ENCODE results near the gene SPATA6L. TPM values are rescaled to one million over a fixed set of nuclear protein-coding genes. Genes with fewer than 3 reads are reported as not detected.

The SPATA6L gene
- total and polyA plus RNA-seq, 9 of the 15 experiments (the other 6 are each of a cell fraction or from before 2014, with no cell fraction given) = 0.03 to 1.00 (median 0.08) TPM; not detected in 4

- TF ChIP-seq ZNF407 (IDR thresholded peaks at IDR 0.05; ENCODE audit: low read depth) (no peak), ZFP91 (CRISPR knock-in tag; IDR thresholded peaks at IDR 0.05) (no peak), ILF3 (IDR thresholded peaks at IDR 0.05; ENCODE audit: borderline replicate concordance) (no peak), SNIP1 (IDR thresholded peaks at IDR 0.05; ENCODE audit: low read depth) (no peak), HMG20A (CRISPR knock-in tag; conservative IDR thresholded peaks at IDR 0.05) (no peak), DDX20 (tag; IDR thresholded peaks at IDR 0.05; ENCODE audit: low read depth) (no peak), BCOR (IDR thresholded peaks at IDR 0.05) (no peak), ZNF696 (CRISPR knock-in tag; conservative IDR thresholded peaks at IDR 0.05) (no peak), RBM22 (IDR thresholded peaks at IDR 0.05; ENCODE audit: low read depth, low read length, poor library complexity, severe bottlenecking) (no peak)
- TF ChIP-seq, protein P1, sequence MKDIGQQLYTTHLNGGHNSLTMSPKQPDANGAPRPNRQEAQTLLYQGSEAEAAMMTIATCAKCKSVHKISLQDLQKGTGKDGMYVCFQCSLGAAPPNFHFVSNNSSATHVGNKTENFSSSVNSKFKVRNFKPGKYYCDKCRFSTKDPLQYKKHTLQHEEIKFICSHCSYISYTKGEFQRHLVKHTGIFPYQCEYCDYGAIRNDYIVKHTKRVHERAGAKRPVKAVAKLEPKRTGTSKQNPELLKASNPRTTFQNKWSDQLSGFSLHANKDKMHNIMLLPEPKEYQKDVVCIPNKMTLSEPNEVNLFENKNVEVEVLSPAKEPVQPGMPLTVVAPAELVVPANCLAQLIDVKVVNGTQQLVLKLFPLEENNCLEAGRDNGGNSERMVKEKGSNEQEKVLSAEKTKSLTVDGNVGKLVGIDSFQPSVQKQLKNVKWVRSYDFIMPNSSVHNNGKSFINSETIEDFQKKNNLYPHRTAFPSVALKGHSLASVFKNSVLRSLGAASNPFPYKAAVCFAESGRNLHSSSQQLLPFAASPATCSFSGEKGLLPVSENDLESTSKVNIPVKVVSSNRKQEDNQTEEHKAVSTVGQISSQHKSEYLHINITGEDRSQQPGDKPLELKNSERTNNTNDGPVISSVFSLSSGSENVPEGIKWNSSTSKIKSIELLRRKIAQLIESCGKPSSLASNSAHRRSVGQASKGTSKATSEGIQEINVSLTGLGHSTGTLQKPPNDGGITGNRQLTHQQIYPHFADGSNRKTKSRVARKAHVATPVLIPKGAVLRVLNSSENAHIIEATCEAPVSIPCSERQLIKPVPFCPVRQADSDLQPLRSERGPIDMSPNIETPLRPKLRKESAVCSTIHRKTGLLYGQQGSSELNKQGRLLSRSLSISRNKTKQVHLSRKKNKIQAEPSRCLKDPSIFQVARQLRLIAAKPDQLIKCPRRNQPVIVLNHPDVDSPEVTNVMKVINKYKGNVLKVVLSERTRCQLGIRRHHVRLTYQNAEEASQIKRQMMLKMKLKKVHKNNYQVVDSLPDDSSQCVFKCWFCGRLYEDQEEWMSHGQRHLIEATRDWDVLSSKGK (CRISPR knock-in tag; IDR thresholded peaks at IDR 0.05) = no peak
These were observed 107.8 kb downstream of the SPATA6L start (continued) for GRCh38 chr9:4558371-4558998.

All from K562 (cell line).